Erythroblast (primary cell): ENCODE measurements around the gene KIF16B.

ENCODE experiments used
- GATA1 ChIP-seq: IDR thresholded peaks from 2 replicates; pipeline ENCODE4 v1.6.1; 2011; ENCODE audit warnings: low read depth, mild to moderate bottlenecking, control low read depth, low read length, moderate library complexity
- POLR2A ChIP-seq: IDR thresholded peaks from 2 replicates; pipeline ENCODE4 v1.6.1; 2011; ENCODE audit warnings: mild to moderate bottlenecking, low read length

DNA sequence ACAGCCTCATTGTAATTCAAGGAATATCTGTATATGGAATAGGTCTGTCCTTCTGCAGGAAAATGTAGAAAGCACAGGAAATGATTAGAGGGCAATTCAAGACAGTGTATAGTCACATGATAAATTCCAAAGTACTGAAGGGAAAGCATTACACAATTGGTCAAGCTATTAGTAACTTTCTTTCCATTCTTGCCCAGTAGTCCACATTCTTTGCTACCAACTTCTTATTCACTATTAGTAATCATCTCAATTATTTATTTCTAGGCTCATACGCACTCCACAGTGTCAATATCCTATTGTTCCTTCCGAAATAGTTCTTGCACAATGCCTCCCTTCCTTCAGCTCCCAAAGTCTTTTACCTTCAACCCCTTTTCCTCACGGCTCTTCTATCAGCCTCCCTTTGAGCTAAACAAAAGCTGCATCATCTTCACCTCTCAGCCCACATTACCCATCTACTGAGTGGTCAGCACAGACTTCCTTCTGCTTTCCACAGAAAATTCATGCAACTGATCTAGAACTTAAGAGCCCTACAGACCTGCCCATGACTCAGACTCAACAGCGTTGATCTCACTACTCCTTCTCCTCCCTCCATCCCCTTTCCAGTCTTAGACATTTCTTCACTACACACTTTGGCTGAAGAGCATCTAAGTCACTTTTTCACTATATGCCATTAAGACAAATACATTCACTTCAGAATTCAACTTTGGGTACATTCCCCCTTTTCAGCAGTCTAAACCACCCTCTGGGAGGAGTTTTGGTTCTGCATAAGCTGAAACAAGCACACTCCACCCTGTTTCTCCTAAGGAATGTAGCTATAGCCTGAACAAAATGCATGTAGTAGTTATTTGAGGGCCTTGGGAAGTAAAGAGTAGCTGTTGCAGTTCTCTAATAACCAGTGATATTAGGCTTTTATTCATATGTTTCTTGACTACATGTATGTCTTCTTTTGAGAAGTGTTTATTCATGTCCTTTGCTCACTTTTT lies 157.9 kb downstream of the KIF16B start:
- TF ChIP-seq POLR2A: no peak
- no peak for TF ChIP-seq GATA1
